Peyer's patch (tissue), 4 donors: ENCODE data around the gene KRTAP12-2. TPM values are rescaled to one million over a fixed set of nuclear protein-coding genes. Genes with fewer than 3 reads are reported as not detected.
"Not testable (repeated sequence)": the region's sequence is repeated elsewhere in the genome, so short reads cannot be mapped to it uniquely, and the experiment has no call there.

Experiments used
- DNase-seq, 3 donors: peaks; one replicate each; pipeline ENCODE4 v3.0.0-alpha.2; 2017 to 2019
- H3K27ac ChIP-seq, 4 donors: fragments of 200-600 bp; sonication (generic); one replicate each; pipeline ENCODE4 v1.5.1; 2016 to 2019
- H3K27me3 ChIP-seq, 2 donors: fragments of 200-600 bp; sonication (generic); one replicate each; pipeline ENCODE4 v1.5.1; 2019
- H3K36me3 ChIP-seq, 3 donors: fragments of 200-600 bp; sonication (generic); one replicate each; pipeline ENCODE4 v1.5.1; 2016 to 2019
- H3K4me1 ChIP-seq, 4 donors: fragments of 200-600 bp; sonication (generic); one replicate each; pipeline ENCODE4 v1.5.1; 2016 to 2019
- H3K4me3 ChIP-seq, 4 donors: fragments of 200-600 bp; sonication (generic); 1 replicate in 3 of 4; 2 replicates in 1 of 4; pipeline ENCODE4 v1.5.1; 2016 to 2019; ENCODE audit warnings: mild to moderate bottlenecking in 1 of 4
- H3K9me3 ChIP-seq, 4 donors: fragments of 200-600 bp; sonication (generic); one replicate each; pipeline ENCODE4 v1.5.1; 2016 to 2019; ENCODE audit warnings: mild to moderate bottlenecking in 1 of 4
- POLR2A ChIP-seq, 2 donors: fragments of 450-650 bp; IDR thresholded peaks; one replicate each; pipeline ENCODE4 v1.5.1; 2017; ENCODE audit warnings: antibody characterized with exemption in 2 of 2, mild to moderate bottlenecking in 2 of 2, moderate library complexity in 2 of 2
- total RNA-seq, 4 donors: library from RNA; depleted of rRNA; stranded (reverse); fragments of >200 nt; gene quantifications; one replicate each; pipeline ENCODE4 v1.1.0, GENCODE V29; 2016
- TF ChIP-seq, protein P1 (sequence below), 6 experiments: fragments of 450-650 bp in 4 of 6; fragments of 200-600 bp in 2 of 6; sonication (generic) in 1 of 6; IDR thresholded peaks; one replicate each; pipeline ENCODE4 v1.5.1; 2017 to 2019; ENCODE audit warnings: antibody characterized with exemption in 6 of 6, mild to moderate bottlenecking in 3 of 6, moderate library complexity in 1 of 6

KRTAP12-2 gene
- total RNA-seq, 4 donors from 2014 or later: not detected

DNA sequence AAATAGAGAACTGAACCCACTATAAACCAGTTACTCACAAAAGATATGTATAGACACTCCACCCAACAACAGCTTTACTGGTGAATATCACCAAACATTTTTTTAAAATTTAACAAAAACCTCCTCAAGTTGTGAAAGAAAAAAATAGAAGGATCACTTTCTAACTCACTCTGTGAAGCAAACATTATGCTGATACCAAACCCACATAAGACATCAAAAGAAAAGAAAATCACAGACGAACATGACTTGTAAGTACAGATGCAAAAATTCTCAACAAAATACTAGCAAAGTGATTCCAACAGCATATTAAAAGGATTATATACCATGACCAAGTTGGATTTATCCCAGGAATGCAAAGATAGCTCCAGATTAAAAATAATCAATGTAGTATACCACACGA is 25.0 kb upstream of the KRTAP12-2 start:
- DNase-seq: no peak
- no peaks in the 10 kb centered on the region for H3K27me3 ChIP-seq
- no peak for TF ChIP-seq POLR2A (IDR thresholded peaks at IDR 0.05)
- TF ChIP-seq, protein P1, sequence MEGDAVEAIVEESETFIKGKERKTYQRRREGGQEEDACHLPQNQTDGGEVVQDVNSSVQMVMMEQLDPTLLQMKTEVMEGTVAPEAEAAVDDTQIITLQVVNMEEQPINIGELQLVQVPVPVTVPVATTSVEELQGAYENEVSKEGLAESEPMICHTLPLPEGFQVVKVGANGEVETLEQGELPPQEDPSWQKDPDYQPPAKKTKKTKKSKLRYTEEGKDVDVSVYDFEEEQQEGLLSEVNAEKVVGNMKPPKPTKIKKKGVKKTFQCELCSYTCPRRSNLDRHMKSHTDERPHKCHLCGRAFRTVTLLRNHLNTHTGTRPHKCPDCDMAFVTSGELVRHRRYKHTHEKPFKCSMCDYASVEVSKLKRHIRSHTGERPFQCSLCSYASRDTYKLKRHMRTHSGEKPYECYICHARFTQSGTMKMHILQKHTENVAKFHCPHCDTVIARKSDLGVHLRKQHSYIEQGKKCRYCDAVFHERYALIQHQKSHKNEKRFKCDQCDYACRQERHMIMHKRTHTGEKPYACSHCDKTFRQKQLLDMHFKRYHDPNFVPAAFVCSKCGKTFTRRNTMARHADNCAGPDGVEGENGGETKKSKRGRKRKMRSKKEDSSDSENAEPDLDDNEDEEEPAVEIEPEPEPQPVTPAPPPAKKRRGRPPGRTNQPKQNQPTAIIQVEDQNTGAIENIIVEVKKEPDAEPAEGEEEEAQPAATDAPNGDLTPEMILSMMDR (IDR thresholded peaks at IDR 0.05): no peak

DNA sequence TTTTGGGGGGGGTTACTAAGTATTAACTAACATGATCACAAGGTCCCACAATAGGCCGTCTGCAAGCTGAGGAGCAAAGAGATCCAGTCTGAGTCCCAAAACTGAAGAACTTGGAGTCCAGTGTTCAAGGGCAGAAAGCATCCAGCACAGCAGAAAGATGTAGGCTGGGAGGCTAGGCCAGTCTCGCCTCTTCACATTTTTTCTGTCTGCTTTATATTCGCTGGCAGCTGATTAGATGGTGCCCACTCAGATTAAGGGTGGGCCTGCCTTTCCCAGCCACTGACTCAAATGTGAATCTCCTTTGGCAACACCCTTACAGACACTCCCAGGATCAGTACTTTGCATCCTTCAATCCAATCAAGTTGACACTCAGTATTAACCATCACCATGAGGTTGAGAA is 23.0 kb upstream of the KRTAP12-2 start:
- not testable (repeated sequence) for H3K4me3 ChIP-seq, DNase-seq, H3K27me3 ChIP-seq, H3K27ac ChIP-seq, H3K4me1 ChIP-seq, H3K36me3 ChIP-seq
- peaks cover 0 to 15% (median 3%) of the 10 kb centered on the region in 4 donors for H3K9me3 ChIP-seq

More for the DNA sequence above, 25.0 kb upstream of the KRTAP12-2 start:
- no peaks in the 10 kb centered on the region for H3K36me3 ChIP-seq
- H3K9me3 ChIP-seq: peaks cover 0 to 15% (median 3%) of the 10 kb centered on the region in 4 donors
- H3K4me3 ChIP-seq: no peak overlapping the region
- H3K27ac ChIP-seq: no peak overlapping the region
- no peaks in the 10 kb centered on the region for H3K4me1 ChIP-seq

GRCh38 chr21:44687671-44688070 is 20.9 kb upstream of the KRTAP12-2 start:
- TF ChIP-seq POLR2A (IDR thresholded peaks at IDR 0.05): no peak
- TF ChIP-seq, protein P1 (IDR thresholded peaks at IDR 0.05): no peak
- no peak for DNase-seq
- Histone ChIP-seq H3K27me3 (no peaks in the 10 kb centered on the region), H3K27ac (no peak overlapping the region), H3K4me3 (no peak overlapping the region), H3K4me1 (no peaks in the 10 kb centered on the region), H3K36me3 (no peaks in the 10 kb centered on the region), H3K9me3 (peaks cover 0 to 5% (median 1%) of the 10 kb centered on the region in 4 donors)

DNA sequence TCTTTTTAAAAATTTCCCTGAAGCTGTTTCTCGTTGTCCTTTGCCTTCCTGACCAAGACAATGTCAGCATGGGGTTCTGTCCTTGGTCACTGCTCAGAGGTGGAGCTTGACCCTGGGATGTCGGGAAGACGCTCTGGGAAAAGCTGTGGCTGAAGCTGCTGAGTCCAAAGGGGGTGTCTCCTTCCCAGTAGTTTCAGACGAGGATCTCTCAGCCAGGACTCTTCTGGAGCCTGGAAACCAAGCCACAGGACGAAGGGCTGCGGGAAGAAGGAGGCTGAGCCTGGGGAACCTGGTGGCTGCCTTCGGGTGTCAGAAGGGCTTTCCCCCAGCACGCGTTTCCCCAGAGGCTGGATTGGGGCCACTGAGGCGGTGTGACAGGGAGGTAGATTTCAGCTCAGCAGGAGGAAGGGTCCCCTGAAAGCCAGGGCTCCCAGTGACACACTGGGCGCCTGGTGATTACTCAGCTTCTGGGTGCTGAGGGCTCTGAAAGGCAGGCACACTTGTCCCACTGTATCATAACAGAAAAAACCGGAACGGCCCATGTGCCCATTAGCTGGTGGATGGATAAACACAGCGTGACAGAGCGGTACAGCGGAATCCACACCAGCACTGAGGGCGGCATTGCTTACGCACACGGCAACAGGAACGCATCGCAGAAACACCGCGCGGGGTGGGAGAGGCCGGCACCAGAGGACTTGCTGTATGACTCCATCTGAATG is 20.3 kb upstream of the KRTAP12-2 start:
- TF ChIP-seq, protein P1 (IDR thresholded peaks at IDR 0.05): no peak
- TF ChIP-seq POLR2A (IDR thresholded peaks at IDR 0.05): no peak
- Histone ChIP-seq H3K27ac (no peak overlapping the region), H3K36me3 (no peaks in the 10 kb centered on the region), H3K27me3 (no peaks in the 10 kb centered on the region), H3K9me3 (no peaks in the 10 kb centered on the region), H3K4me1 (no peaks in the 10 kb centered on the region), H3K4me3 (no peak overlapping the region)
- DNase-seq: no peak

GRCh38 chr21:44686000-44686781 is 19.5 kb upstream of the KRTAP12-2 start:
- Histone ChIP-seq H3K27me3 (no peaks in the 10 kb centered on the region), H3K27ac (no peak overlapping the region), H3K36me3 (no peaks in the 10 kb centered on the region), H3K4me3 (no peak overlapping the region), H3K9me3 (no peaks in the 10 kb centered on the region), H3K4me1 (no peaks in the 10 kb centered on the region)
- no peak for DNase-seq
- TF ChIP-seq POLR2A (IDR thresholded peaks at IDR 0.05): no peak
- TF ChIP-seq, protein P1 (IDR thresholded peaks at IDR 0.05): no peak

DNA sequence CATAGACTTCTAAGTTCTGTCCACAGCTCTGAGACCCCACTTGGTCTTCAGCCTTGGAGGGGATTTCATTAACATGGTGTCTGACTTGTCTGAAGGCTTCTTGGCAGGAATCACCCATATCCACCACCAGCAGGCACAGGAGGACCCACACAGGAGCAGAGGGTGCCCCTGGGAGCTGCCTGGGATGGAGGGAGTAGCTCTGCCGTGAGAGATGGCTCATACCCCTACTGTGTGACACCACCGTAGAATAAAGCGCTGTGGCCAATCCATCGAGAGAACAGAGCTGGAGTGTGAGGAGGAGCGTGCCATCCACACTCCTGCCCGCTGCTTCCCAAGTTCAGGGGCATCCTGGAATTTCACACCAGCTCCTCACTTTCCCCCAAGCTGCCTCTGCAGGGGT is 18.3 kb upstream of the KRTAP12-2 start:
- H3K4me3 ChIP-seq, H3K27me3 ChIP-seq, H3K4me1 ChIP-seq, DNase-seq, H3K9me3 ChIP-seq, H3K27ac ChIP-seq, H3K36me3 ChIP-seq: not testable (repeated sequence)
